Sigmoid colon (tissue), 4 donors: ENCODE results near the gene WWC2.

ENCODE experiments used
- EP300 ChIP-seq, 4 donors: sonication (generic); formaldehyde crosslinking; IDR thresholded peaks; one replicate each; pipeline ENCODE4 v1.6.1; 2017; ENCODE audit warnings: antibody characterized with exemption in 4 of 4
- POLR2AphosphoS5 ChIP-seq, 4 donors: sonication (generic); formaldehyde crosslinking; IDR thresholded peaks; one replicate each; pipeline ENCODE4 v1.6.1; 2017; ENCODE audit warnings: antibody characterized with exemption in 4 of 4
- TF ChIP-seq, protein P1 (sequence below), 4 experiments: fragments of 450-650 bp in 3 of 4; fragments of 200-600 bp in 1 of 4; IDR thresholded peaks; one replicate each; pipeline ENCODE4 v1.5.1; 2016 to 2019; ENCODE audit warnings: antibody characterized with exemption in 4 of 4, mild to moderate bottlenecking in 3 of 4, moderate library complexity in 2 of 4

DNA sequence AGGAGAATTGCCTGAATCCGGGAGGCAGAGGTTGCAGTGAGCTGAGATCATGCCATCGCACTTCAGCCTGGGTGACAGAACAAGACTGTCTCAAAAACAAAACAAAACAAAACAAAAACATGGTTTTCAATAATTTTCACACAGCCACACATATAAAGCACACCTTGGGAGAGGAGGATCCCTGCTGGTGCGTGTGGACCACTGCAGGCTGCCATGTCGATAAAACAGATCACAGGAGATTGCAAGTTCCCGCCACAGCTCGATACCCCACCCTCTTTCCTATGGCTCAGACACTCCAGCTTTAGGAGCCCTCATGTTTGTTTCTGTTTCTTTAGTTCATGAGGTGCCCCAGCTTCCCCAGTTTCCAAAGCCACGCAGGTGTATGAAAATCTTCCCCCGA, 254.5 kb downstream of the WWC2 start:
- TF ChIP-seq, protein P1, sequence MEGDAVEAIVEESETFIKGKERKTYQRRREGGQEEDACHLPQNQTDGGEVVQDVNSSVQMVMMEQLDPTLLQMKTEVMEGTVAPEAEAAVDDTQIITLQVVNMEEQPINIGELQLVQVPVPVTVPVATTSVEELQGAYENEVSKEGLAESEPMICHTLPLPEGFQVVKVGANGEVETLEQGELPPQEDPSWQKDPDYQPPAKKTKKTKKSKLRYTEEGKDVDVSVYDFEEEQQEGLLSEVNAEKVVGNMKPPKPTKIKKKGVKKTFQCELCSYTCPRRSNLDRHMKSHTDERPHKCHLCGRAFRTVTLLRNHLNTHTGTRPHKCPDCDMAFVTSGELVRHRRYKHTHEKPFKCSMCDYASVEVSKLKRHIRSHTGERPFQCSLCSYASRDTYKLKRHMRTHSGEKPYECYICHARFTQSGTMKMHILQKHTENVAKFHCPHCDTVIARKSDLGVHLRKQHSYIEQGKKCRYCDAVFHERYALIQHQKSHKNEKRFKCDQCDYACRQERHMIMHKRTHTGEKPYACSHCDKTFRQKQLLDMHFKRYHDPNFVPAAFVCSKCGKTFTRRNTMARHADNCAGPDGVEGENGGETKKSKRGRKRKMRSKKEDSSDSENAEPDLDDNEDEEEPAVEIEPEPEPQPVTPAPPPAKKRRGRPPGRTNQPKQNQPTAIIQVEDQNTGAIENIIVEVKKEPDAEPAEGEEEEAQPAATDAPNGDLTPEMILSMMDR (IDR thresholded peaks at IDR 0.05) = no peak
- TF ChIP-seq EP300 (IDR thresholded peaks at IDR 0.05) = no peak
- TF ChIP-seq POLR2AphosphoS5 (IDR thresholded peaks at IDR 0.05) = no peak
